Suppressor macrophage treated with lipopolysaccharide for 4 hours (primary cell): ENCODE results near the gene SH3BP4.
"Not testable (repeated sequence)": the region's sequence is repeated elsewhere in the genome, so short reads cannot be mapped to it uniquely, and the experiment has no call there.

ENCODE experiments used
- DNase-seq: peaks from one replicate; pipeline ENCODE4 v3.0.0-alpha.2; 2020

Gene SH3BP4

GRCh38 chr2:235043762-235044500, 92.1 kb downstream of the SH3BP4 start:
- peak; percentile 72 for DNase-seq

- DNase-seq: no peak
Measured at GRCh38 chr2:235044501-235045271, 92.9 kb downstream of the SH3BP4 start.

- no peak for DNase-seq
Measured at GRCh38 chr2:235045336-235045972, 93.6 kb downstream of the SH3BP4 start.

GRCh38 chr2:235045973-235046343, 94.1 kb downstream of the SH3BP4 start:
- no peak for DNase-seq

GRCh38 chr2:235046589-235046988, 94.8 kb downstream of the SH3BP4 start:
- DNase-seq: peak; percentile 26

- no peak for DNase-seq
Measured at GRCh38 chr2:235047171-235048160, 95.6 kb downstream of the SH3BP4 start.

- DNase-seq: no peak
Measured at GRCh38 chr2:235048549-235048948, 96.7 kb downstream of the SH3BP4 start.

- DNase-seq: no peak
Measured at GRCh38 chr2:235049069-235049468, 97.3 kb downstream of the SH3BP4 start.

GRCh38 chr2:235049719-235050118, 97.9 kb downstream of the SH3BP4 start:
- no peak for DNase-seq

- peak; percentile 88 for DNase-seq
Measured at GRCh38 chr2:235050980-235051351, 99.1 kb downstream of the SH3BP4 start.

GRCh38 chr2:235051436-235052260, 99.8 kb downstream of the SH3BP4 start:
- peak; percentile 26 for DNase-seq

- DNase-seq: no peak
Measured at GRCh38 chr2:235052514-235053354, 100.9 kb downstream of the SH3BP4 start.

GRCh38 chr2:235053651-235054050, 101.8 kb downstream of the SH3BP4 start:
- DNase-seq: no peak

GRCh38 chr2:235054475-235054874, 102.7 kb downstream of the SH3BP4 start:
- no peak for DNase-seq

GRCh38 chr2:235054919-235055318, 103.1 kb downstream of the SH3BP4 start:
- DNase-seq: peak; percentile 82

- peak; percentile 27 for DNase-seq
Measured at GRCh38 chr2:235055891-235056516, 104.2 kb downstream of the SH3BP4 start.

GRCh38 chr2:235056768-235057167, 105.0 kb downstream of the SH3BP4 start:
- no peak for DNase-seq

GRCh38 chr2:235057616-235058015, 105.8 kb downstream of the SH3BP4 start:
- DNase-seq: not testable (repeated sequence)

- no peak for DNase-seq
Measured at GRCh38 chr2:235059161-235059560, 107.3 kb downstream of the SH3BP4 start.

- DNase-seq: no peak
Measured at GRCh38 chr2:235061656-235062055, 109.8 kb downstream of the SH3BP4 start.
